Measurements from ENCODE around the gene TLE2.

DNA sequence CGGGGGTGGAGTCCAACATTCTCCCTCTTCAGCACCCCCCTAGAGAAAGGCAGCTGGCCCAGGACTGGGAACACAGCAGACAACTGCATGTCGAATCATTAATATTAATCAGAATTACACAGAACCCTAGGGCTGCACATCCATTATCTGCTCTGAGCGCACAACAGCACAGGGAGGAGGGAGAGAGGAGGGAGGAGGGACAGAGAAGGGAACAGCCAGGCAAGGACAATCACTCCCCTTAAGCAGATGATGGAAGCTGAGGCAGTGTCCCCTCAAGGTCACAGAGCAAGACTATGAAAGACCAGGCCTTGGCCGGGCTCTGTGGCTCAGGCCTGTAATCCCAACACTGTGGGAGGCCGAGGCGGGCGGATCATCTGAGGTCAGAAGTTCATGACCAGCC, 26.0 kb downstream of the TLE2 start:
- TF ChIP-seq EZH2phosphoT487 (IDR thresholded peaks at IDR 0.05; ENCODE audit: low read length) (no peak), EZH2 (optimal IDR thresholded peaks at IDR 0.05; ENCODE audit: low read depth, low read length) (no peak)
- TF ChIP-seq, protein P1, sequence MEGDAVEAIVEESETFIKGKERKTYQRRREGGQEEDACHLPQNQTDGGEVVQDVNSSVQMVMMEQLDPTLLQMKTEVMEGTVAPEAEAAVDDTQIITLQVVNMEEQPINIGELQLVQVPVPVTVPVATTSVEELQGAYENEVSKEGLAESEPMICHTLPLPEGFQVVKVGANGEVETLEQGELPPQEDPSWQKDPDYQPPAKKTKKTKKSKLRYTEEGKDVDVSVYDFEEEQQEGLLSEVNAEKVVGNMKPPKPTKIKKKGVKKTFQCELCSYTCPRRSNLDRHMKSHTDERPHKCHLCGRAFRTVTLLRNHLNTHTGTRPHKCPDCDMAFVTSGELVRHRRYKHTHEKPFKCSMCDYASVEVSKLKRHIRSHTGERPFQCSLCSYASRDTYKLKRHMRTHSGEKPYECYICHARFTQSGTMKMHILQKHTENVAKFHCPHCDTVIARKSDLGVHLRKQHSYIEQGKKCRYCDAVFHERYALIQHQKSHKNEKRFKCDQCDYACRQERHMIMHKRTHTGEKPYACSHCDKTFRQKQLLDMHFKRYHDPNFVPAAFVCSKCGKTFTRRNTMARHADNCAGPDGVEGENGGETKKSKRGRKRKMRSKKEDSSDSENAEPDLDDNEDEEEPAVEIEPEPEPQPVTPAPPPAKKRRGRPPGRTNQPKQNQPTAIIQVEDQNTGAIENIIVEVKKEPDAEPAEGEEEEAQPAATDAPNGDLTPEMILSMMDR (IDR thresholded peaks at IDR 0.05; ENCODE audit: low read length) = no peak
